ENCODE results near the gene TMEM272. TPM values are rescaled to one million over a fixed set of nuclear protein-coding genes. Genes with fewer than 3 reads are reported as not detected.

The TMEM272 gene
- total RNA-seq, 1 donor from 2014 or later, result 0.59 TPM

DNA sequence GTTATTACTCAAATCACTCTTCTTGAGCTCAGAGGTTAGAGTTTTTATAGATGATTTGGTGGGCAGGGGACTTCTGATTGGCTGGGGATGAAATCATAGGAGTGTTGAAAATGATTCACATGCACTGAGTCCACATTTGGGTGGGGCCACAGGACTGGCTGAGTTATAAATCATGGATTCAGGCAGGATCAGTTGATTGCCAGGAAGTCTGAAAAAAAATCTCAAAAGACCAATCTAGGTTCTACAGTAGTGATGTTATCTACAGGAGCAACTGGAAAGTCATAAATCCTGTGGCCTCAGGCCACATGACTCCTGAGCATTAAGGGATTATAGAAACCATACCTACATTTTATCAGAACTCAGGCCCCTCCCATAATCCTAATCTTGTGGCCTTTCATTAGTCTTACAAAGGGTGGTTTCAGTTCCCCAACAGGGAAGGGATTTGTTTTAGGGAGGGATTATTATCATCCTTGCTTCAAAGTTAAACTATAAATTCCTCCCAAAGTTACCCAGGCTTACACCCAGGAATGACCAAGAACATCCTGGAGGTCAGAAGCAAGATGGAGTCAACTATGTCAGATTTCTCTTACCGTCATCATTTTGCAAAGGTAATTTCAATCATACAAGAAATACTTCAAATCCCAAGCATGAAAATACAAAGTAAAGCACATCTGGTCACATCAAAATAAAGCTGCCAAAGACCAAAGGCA, 11.2 kb upstream of the TMEM272 start:
- H3K27ac Mint-ChIP-seq (ENCODE audit: unreplicated experiment), result no peak overlapping the region
- H3K36me3 Mint-ChIP-seq (ENCODE audit: unreplicated experiment), result no peaks in the 10 kb centered on the region
- no peak for DNase-seq
- no peak overlapping the region for H3K4me3 Mint-ChIP-seq (ENCODE audit: unreplicated experiment)
- H3K27me3 Mint-ChIP-seq (ENCODE audit: unreplicated experiment), result no peaks in the 10 kb centered on the region
- TF ChIP-seq CTCF (IDR thresholded peaks at IDR 0.05; ENCODE audit: partially characterized antibody, unreplicated experiment), result no peak
- H3K9me3 Mint-ChIP-seq (ENCODE audit: unreplicated experiment), result peaks cover 3% of the 10 kb centered on the region
- no peaks in the 10 kb centered on the region for H3K4me1 Mint-ChIP-seq (ENCODE audit: low read depth, unreplicated experiment)

GRCh38 chr13:51849145-51850101, 4.4 kb upstream of the TMEM272 start:
- peak; percentile 81 for DNase-seq
- peak; percentile 78 for TF ChIP-seq CTCF (IDR thresholded peaks at IDR 0.05; ENCODE audit: partially characterized antibody, unreplicated experiment)
- Mint-ChIP-seq H3K9me3 (ENCODE audit: unreplicated experiment) (no peaks in the 10 kb centered on the region), H3K27me3 (ENCODE audit: unreplicated experiment) (peaks cover 3% of the 10 kb centered on the region), H3K4me1 (ENCODE audit: low read depth, unreplicated experiment) (no peaks in the 10 kb centered on the region), H3K27ac (ENCODE audit: unreplicated experiment) (no peak overlapping the region), H3K36me3 (ENCODE audit: unreplicated experiment) (peaks cover 5% of the 10 kb centered on the region), H3K4me3 (ENCODE audit: unreplicated experiment) (no peak overlapping the region)

DNA sequence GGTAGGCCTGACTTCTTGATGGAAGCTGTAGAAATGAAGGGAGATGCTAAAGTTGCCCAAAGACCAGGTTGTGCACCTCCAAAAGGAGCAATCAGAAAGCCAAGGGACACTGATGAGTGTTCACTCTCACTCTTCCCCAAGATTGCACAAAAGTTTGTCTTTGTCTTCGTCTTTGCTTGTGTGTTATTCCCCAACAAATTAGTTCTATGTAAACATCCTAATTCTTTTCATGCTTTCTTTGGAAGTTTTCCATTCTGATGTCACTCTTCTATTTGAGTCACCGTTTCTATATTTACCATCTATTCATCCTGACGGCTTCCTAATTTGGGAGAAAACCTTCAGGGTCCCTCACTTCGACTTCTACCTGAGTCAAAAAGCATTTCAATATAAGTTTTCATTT, 3.7 kb upstream of the TMEM272 start:
- no peaks in the 10 kb centered on the region for H3K9me3 Mint-ChIP-seq (ENCODE audit: unreplicated experiment)
- no peak overlapping the region for H3K4me3 Mint-ChIP-seq (ENCODE audit: unreplicated experiment)
- no peak for DNase-seq
- peaks cover 3% of the 10 kb centered on the region for H3K27me3 Mint-ChIP-seq (ENCODE audit: unreplicated experiment)
- peaks cover 5% of the 10 kb centered on the region for H3K36me3 Mint-ChIP-seq (ENCODE audit: unreplicated experiment)
- TF ChIP-seq CTCF (IDR thresholded peaks at IDR 0.05; ENCODE audit: partially characterized antibody, unreplicated experiment), result no peak
- no peaks in the 10 kb centered on the region for H3K4me1 Mint-ChIP-seq (ENCODE audit: low read depth, unreplicated experiment)
- H3K27ac Mint-ChIP-seq (ENCODE audit: unreplicated experiment), result no peak overlapping the region

DNA sequence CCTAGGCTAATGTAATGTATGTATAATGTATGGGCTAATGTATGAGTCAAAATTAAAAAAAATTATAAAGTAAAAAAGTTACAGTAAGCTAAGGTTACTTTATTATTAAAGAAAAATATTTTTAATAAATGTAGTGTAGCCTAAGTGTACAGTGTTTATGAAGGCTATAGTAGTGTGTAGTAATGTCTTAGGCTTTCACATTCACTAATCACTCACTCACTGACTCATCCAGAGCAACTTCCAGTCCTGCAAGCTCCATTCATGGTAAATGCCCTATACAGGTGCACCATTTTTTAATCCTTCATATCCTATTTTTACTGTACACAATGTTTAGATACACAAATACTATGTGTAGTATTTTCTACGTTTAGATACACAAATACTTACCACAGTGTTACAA, 1.8 kb upstream of the TMEM272 start:
- no peak overlapping the region for H3K27ac Mint-ChIP-seq (ENCODE audit: unreplicated experiment)
- H3K36me3 Mint-ChIP-seq (ENCODE audit: unreplicated experiment), result peaks cover 5% of the 10 kb centered on the region
- H3K27me3 Mint-ChIP-seq (ENCODE audit: unreplicated experiment), result peaks cover 3% of the 10 kb centered on the region
- H3K4me3 Mint-ChIP-seq (ENCODE audit: unreplicated experiment), result no peak overlapping the region
- TF ChIP-seq CTCF (IDR thresholded peaks at IDR 0.05; ENCODE audit: partially characterized antibody, unreplicated experiment), result no peak
- H3K9me3 Mint-ChIP-seq (ENCODE audit: unreplicated experiment), result no peaks in the 10 kb centered on the region
- DNase-seq, result no peak
- no peaks in the 10 kb centered on the region for H3K4me1 Mint-ChIP-seq (ENCODE audit: low read depth, unreplicated experiment)

Data from glutamatergic neuron (in vitro differentiated cells).